ENCODE data around the gene UBALD2. TPM values are rescaled to one million over a fixed set of nuclear protein-coding genes. Genes with fewer than 3 reads are reported as not detected.

The UBALD2 gene
- total and polyA plus RNA-seq, 2 donors (not counting 1 experiment from before 2014, with no cell fraction given), result 4.1 to 7.3 TPM

DNA sequence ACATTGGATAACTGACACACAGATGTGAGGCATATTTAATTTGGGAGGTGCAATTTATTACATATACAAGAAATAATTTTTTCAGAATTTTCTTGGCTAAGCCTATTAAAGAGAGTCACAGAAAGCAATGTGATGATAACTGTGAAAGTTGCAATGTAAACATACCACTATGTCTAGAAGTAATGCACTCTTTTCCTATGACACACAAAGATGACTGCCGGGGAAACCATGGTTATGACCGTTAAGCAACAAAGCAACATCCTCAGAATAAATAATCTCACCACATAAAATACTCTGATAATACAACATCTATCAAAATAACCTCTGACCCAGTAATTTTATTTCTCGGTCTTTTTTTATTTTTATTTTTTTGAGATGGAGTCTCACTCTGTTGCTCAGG is 53.4 kb downstream of the UBALD2 start:
- H3K36me3 ChIP-seq (ENCODE audit: control insufficient read depth, insufficient read depth, low read length), result no peaks in the 10 kb centered on the region
- no peaks in the 10 kb centered on the region for H3K9me3 ChIP-seq (ENCODE audit: control insufficient read depth, insufficient read depth, low read depth, low read length)
- H3K27me3 ChIP-seq (ENCODE audit: control insufficient read depth, insufficient read depth, low read length), result no peaks in the 10 kb centered on the region
- no peaks in the 10 kb centered on the region for H3K4me1 ChIP-seq (ENCODE audit: control insufficient read depth, extremely low read depth, insufficient read depth, low read length)
- H3K9ac ChIP-seq (ENCODE audit: insufficient read depth, low read length), result no peak overlapping the region
- H2AFZ ChIP-seq (ENCODE audit: low read length), result no peak overlapping the region
- H3K4me2 ChIP-seq (ENCODE audit: extremely low read depth, insufficient read depth, low read length), result no peak overlapping the region
- no peak overlapping the region for H3K27ac ChIP-seq (ENCODE audit: insufficient read depth, low read length)
- H3K4me3 ChIP-seq (replicated peaks in 1 of 4; ENCODE audit: control extremely low read depth in 1 of 4, insufficient read depth in 1 of 4, low read depth in 3 of 4, low read length in 4 of 4), result no peak overlapping the region
- H4K20me1 ChIP-seq (ENCODE audit: control insufficient read depth, extremely low read depth, insufficient read depth, low read length), result no peaks in the 10 kb centered on the region
- DNase-seq (ENCODE audit: low read depth in 2 of 2), result no peak
- no peaks in the 10 kb centered on the region for H3K79me2 ChIP-seq (ENCODE audit: control insufficient read depth, insufficient read depth, low read length)
- TF ChIP-seq EZH2 (IDR thresholded peaks at IDR 0.05; ENCODE audit: low read length, missing control alignments), result no peak
- TF ChIP-seq, protein P1, sequence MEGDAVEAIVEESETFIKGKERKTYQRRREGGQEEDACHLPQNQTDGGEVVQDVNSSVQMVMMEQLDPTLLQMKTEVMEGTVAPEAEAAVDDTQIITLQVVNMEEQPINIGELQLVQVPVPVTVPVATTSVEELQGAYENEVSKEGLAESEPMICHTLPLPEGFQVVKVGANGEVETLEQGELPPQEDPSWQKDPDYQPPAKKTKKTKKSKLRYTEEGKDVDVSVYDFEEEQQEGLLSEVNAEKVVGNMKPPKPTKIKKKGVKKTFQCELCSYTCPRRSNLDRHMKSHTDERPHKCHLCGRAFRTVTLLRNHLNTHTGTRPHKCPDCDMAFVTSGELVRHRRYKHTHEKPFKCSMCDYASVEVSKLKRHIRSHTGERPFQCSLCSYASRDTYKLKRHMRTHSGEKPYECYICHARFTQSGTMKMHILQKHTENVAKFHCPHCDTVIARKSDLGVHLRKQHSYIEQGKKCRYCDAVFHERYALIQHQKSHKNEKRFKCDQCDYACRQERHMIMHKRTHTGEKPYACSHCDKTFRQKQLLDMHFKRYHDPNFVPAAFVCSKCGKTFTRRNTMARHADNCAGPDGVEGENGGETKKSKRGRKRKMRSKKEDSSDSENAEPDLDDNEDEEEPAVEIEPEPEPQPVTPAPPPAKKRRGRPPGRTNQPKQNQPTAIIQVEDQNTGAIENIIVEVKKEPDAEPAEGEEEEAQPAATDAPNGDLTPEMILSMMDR (conservative IDR thresholded peaks at IDR 0.05 in 1 of 2, IDR thresholded peaks at IDR 0.05 in 1 of 2; ENCODE audit: low read depth in 1 of 2, low read length in 2 of 2), result no peak

Other genes with a start within 250 kb of the UBALD2 start
- gene EVPL, start 238.0 kb upstream of the UBALD2 start, total RNA-seq, result not detected in 2 replicates
- gene EVPL, start 238.0 kb upstream of the UBALD2 start, polyA plus RNA-seq, result not detected in 2 replicates
- gene SRP68, start 192.8 kb upstream of the UBALD2 start, total RNA-seq, result 23.6 and 34.0 TPM in 2 replicates
- gene SRP68, start 192.8 kb upstream of the UBALD2 start, polyA plus RNA-seq, result 68.6 and 81.5 TPM in 2 replicates
- gene GALR2, start 190.6 kb upstream of the UBALD2 start, total RNA-seq, result not detected in 2 replicates
- not detected in 2 replicates for gene GALR2, start 190.6 kb upstream of the UBALD2 start, polyA plus RNA-seq
- not detected in 2 replicates for gene ZACN, start 186.2 kb upstream of the UBALD2 start, total RNA-seq
- not detected in 2 replicates for gene ZACN, start 186.2 kb upstream of the UBALD2 start, polyA plus RNA-seq
- 76.8 and 88.8 TPM in 2 replicates for gene EXOC7, start 161.6 kb upstream of the UBALD2 start, total RNA-seq
- 66.8 and 85.4 TPM in 2 replicates for gene EXOC7, start 161.6 kb upstream of the UBALD2 start, polyA plus RNA-seq
- gene FOXJ1, start 124.1 kb upstream of the UBALD2 start, total RNA-seq, result not detected in 2 replicates
- not detected in 2 replicates for gene FOXJ1, start 124.1 kb upstream of the UBALD2 start, polyA plus RNA-seq
- 0.51 and 3.1 TPM in 2 replicates for gene RNF157, start 24.9 kb upstream of the UBALD2 start, total RNA-seq
- 2.0 and 7.7 TPM in 2 replicates for gene RNF157, start 24.9 kb upstream of the UBALD2 start, polyA plus RNA-seq
- gene QRICH2, start 42.9 kb downstream of the UBALD2 start, total RNA-seq, result 4.3 and 4.6 TPM in 2 replicates
- gene QRICH2, start 42.9 kb downstream of the UBALD2 start, polyA plus RNA-seq, result 0.26 and 0.42 TPM in 2 replicates
- 32.7 and 59.8 TPM in 2 replicates for gene PRPSAP1, start 88.6 kb downstream of the UBALD2 start, total RNA-seq
- 56.8 and 56.9 TPM in 2 replicates for gene PRPSAP1, start 88.6 kb downstream of the UBALD2 start, polyA plus RNA-seq
- gene SPHK1, start 119.3 kb downstream of the UBALD2 start, total RNA-seq, result 5.0 and 22.3 TPM in 2 replicates
- gene SPHK1, start 119.3 kb downstream of the UBALD2 start, polyA plus RNA-seq, result 9.4 and 11.5 TPM in 2 replicates
- 9.2 and 12.4 TPM in 2 replicates for gene UBE2O, start 187.8 kb downstream of the UBALD2 start, total RNA-seq
- 10.8 and 11.5 TPM in 2 replicates for gene UBE2O, start 187.8 kb downstream of the UBALD2 start, polyA plus RNA-seq
- gene AANAT, start 202.3 kb downstream of the UBALD2 start, total RNA-seq, result not detected in 2 replicates
- not detected in 2 replicates for gene AANAT, start 202.3 kb downstream of the UBALD2 start, polyA plus RNA-seq
- 3.9 and 5.1 TPM in 2 replicates for gene RHBDF2, start 236.1 kb downstream of the UBALD2 start, total RNA-seq
- 0.94 and 1.7 TPM in 2 replicates for gene RHBDF2, start 236.1 kb downstream of the UBALD2 start, polyA plus RNA-seq